BLaER1 treated with 17β-estradiol and CSF1 and Interleukin-3, amounts not matched to agents 10 nM and 100 nM (cell line): Measurements from ENCODE around the gene LYPD3.

Source experiments
- H3K27ac ChIP-seq, 11 experiments: shearing (Covaris generic); formaldehyde crosslinking; 2 replicates each; pipeline ENCODE4 v1.8.1; 2022
- H3K27me3 ChIP-seq, 11 experiments: shearing (Covaris generic); formaldehyde crosslinking; 2 replicates each; pipeline ENCODE4 v1.8.1; 2022
- H3K36me3 ChIP-seq, 11 experiments: shearing (Covaris generic); formaldehyde crosslinking; 2 replicates each; pipeline ENCODE4 v1.8.1; 2022
- H3K4me1 ChIP-seq, 10 experiments: shearing (Covaris generic); formaldehyde crosslinking; 2 replicates each; pipeline ENCODE4 v1.8.1; 2022
- H3K4me2 ChIP-seq, 11 experiments: shearing (Covaris generic); formaldehyde crosslinking; 2 replicates each; pipeline ENCODE4 v1.8.1; 2022
- H3K4me3 ChIP-seq, 10 experiments: shearing (Covaris generic); formaldehyde crosslinking; 2 replicates each; pipeline ENCODE4 v1.8.1; 2022
- H3K9ac ChIP-seq, 11 experiments: shearing (Covaris generic); formaldehyde crosslinking; 2 replicates each; pipeline ENCODE4 v1.8.1; 2022
- H3K9me3 ChIP-seq, 11 experiments: shearing (Covaris generic); formaldehyde crosslinking; replicated peaks in 1 of 11; 2 replicates each; pipeline ENCODE4 v1.8.1; 2022
- H4K20me1 ChIP-seq, 11 experiments: shearing (Covaris generic); formaldehyde crosslinking; 2 replicates each; pipeline ENCODE4 v1.8.1; 2022
- Cebpa-rat ChIP-seq, 11 experiments: shearing (Covaris generic); IDR thresholded peaks; 2 replicates each; pipeline ENCODE4 v1.8.1; 2022

The LYPD3 gene

GRCh38 chr19:43504426-43505185 lies 39.2 kb upstream of the LYPD3 start, which contains the start of gene PHLDB3:
PHLDB3 (minus strand) TSS chr19:43504746; CDS start chr19:43504118, 628 bp downstream.
- H3K27me3 ChIP-seq, result no peaks in the 10 kb centered on the region
- H3K9ac ChIP-seq, result peak within 1 kb of the TSS; percentile 75 to 88 (median 80)
- peaks cover 24 to 40% (median 36%) of the 10 kb centered on the region in 10 experiments; a peak in 19 of 20 replicates for H3K4me1 ChIP-seq
- no peaks in the 10 kb centered on the region for H3K9me3 ChIP-seq
- H3K27ac ChIP-seq, result peak within 1 kb of the TSS; percentile 32 to 76 (median 73); a peak in 21 of 22 replicates
- peak within 1 kb of the TSS; percentile 90 to 97 (median 95) for H3K4me2 ChIP-seq
- peaks cover 0 to 32% (median 0%) of the 10 kb centered on the region in 11 experiments; a peak in 8 of 22 replicates for H4K20me1 ChIP-seq
- H3K36me3 ChIP-seq, result peaks cover 26 to 65% (median 41%) of the 10 kb centered on the region in 11 experiments
- H3K4me3 ChIP-seq, result peak within 1 kb of the TSS; percentile 62 to 81 (median 73)
- TF ChIP-seq Cebpa-rat (IDR thresholded peaks at IDR 0.05), result no peak

DNA sequence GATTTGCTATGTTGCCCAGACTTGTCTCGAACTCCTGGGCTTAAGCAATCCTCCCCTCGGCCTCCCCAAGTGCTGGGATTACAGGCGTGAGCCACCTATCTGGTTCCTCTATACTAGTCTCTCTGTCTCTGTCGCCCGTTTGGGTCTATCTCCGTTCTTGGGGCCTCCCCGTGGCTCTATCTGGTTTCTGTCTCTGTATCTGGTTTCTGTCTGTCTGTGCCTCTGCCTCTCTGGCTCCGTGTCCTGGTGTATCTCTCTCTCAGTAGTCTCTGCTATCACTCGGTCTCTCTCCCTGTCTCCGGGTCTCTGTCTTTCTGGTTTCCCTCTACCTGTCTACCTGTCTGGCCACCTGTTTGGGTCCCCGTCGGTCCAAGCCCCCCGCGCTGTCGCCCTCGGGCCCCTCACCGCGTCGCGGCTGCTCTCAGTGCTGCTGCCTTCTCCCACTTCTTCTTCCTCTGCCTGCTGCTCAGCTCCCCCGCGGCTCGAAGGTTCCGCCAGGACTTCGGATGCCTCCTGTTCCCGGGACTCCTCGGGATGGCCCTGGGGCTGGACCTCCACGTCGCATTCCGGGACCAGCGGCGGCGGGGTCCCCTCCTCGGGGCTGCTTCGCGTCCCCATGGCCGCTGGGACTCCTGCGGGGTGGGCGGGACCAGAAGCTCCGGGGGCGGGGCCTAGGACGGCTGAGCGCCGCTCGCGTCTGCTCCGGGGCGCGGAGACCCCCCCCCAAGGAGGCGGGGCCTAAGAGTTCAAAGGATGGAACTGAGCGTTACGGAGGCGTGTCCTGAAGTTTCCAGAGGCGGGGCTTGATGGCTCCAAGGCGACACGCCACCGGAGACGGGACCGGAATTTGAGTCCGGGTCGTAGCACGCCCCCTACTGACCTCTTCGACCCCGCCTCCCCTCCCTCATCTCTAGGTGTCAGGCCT lies 38.4 kb upstream of the LYPD3 start:
- TF ChIP-seq Cebpa-rat (IDR thresholded peaks at IDR 0.05), result no peak
- H3K4me1 ChIP-seq, result peaks cover 28 to 42% (median 35%) of the 10 kb centered on the region in 10 experiments; a peak in 19 of 20 replicates
- peak overlapping the region; percentile 90 to 97 (median 95) for H3K4me2 ChIP-seq
- peak overlapping the region; percentile 62 to 81 (median 73) for H3K4me3 ChIP-seq
- H3K27ac ChIP-seq, result peak overlapping the region; percentile 32 to 76 (median 73); a peak in 21 of 22 replicates
- no peaks in the 10 kb centered on the region for H3K9me3 ChIP-seq
- H3K36me3 ChIP-seq, result peaks cover 20 to 58% (median 33%) of the 10 kb centered on the region in 11 experiments
- H3K9ac ChIP-seq, result peak overlapping the region; percentile 75 to 88 (median 80)
- no peaks in the 10 kb centered on the region for H3K27me3 ChIP-seq
- H4K20me1 ChIP-seq, result peaks cover 0 to 30% (median 0%) of the 10 kb centered on the region in 11 experiments; a peak in 8 of 22 replicates

- H3K9ac ChIP-seq, result peak overlapping the region in 7 of 11 experiments; percentile 76 to 88 (median 80); a peak in 6 of 22 replicates
- no peak overlapping the region for H3K27ac ChIP-seq
- H3K27me3 ChIP-seq, result no peaks in the 10 kb centered on the region
- peak overlapping the region; percentile 88 to 97 (median 93) for H3K4me2 ChIP-seq
- peaks cover 15 to 52% (median 29%) of the 10 kb centered on the region in 11 experiments for H3K36me3 ChIP-seq
- peak overlapping the region in 6 of 10 experiments; percentile 69 to 81 (median 74); a peak in 2 of 20 replicates for H3K4me3 ChIP-seq
- peaks cover 28 to 45% (median 35%) of the 10 kb centered on the region in 10 experiments; a peak in 19 of 20 replicates for H3K4me1 ChIP-seq
- H4K20me1 ChIP-seq, result peaks cover 0 to 28% (median 0%) of the 10 kb centered on the region in 11 experiments; a peak in 7 of 22 replicates
- no peaks in the 10 kb centered on the region for H3K9me3 ChIP-seq
- TF ChIP-seq Cebpa-rat (IDR thresholded peaks at IDR 0.05), result no peak
Observed at GRCh38 chr19:43502419-43502976, 37.1 kb upstream of the LYPD3 start.

DNA sequence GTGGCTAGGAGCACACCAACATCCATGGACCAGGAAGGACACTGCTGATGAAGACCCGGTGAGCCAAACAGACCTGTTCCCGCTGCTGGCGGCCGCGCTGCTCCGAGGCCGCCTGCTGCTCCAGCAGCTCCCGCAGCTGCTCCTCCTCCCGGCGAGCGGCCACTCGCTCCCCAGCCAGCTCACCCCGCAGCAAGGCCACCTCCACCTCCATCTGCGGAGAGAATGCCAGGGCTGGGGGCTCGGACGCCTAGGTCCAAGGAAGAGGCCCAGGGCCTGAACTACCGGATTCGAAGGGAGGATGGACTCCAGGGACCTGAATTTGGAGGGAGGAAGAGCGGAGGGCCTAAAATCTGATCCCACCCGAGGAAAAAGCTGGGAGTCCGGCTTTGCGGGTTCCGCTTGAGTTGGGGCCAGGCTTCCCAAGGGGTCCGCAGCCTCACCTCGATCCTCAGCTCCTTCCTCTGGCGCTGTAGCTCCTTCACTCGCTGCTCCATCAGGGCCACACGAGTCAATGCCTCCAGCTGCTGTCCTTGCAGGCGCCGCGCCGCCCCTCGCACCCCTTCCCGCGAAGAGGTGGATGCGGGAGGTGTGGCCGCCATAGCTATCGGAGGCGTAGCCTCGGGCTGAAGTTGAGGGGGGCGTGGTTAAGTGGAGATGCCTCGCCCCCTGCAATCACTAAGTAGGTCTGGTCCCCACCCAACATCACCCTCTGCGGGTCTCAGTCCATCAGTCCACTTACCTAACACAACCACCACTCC lies 36.4 kb upstream of the LYPD3 start:
- H3K9ac ChIP-seq, result no peak overlapping the region
- H3K4me1 ChIP-seq, result peaks cover 28 to 45% (median 35%) of the 10 kb centered on the region in 10 experiments; a peak in 19 of 20 replicates
- no peak overlapping the region for H3K27ac ChIP-seq
- TF ChIP-seq Cebpa-rat (IDR thresholded peaks at IDR 0.05), result no peak
- H3K4me2 ChIP-seq, result peak overlapping the region in 5 of 11 experiments; percentile 90 to 97 (median 96); a peak in 3 of 22 replicates
- peaks cover 0 to 29% (median 0%) of the 10 kb centered on the region in 11 experiments; a peak in 7 of 22 replicates for H4K20me1 ChIP-seq
- no peaks in the 10 kb centered on the region for H3K9me3 ChIP-seq
- H3K36me3 ChIP-seq, result peaks cover 21 to 57% (median 36%) of the 10 kb centered on the region in 11 experiments
- no peak overlapping the region for H3K4me3 ChIP-seq
- H3K27me3 ChIP-seq, result no peaks in the 10 kb centered on the region

- no peaks in the 10 kb centered on the region for H3K9me3 ChIP-seq
- H3K4me1 ChIP-seq, result peaks cover 16 to 31% (median 22%) of the 10 kb centered on the region in 10 experiments; a peak in 19 of 20 replicates
- H4K20me1 ChIP-seq, result peaks cover 0 to 14% (median 0%) of the 10 kb centered on the region in 11 experiments; a peak in 4 of 22 replicates
- peaks cover 33 to 67% (median 48%) of the 10 kb centered on the region in 11 experiments for H3K36me3 ChIP-seq
- H3K4me3 ChIP-seq, result no peak overlapping the region
- no peak overlapping the region for H3K4me2 ChIP-seq
- H3K9ac ChIP-seq, result no peak overlapping the region; a peak in 1 of 22 replicates
- H3K27ac ChIP-seq, result no peak overlapping the region; a peak in 1 of 22 replicates
- no peaks in the 10 kb centered on the region for H3K27me3 ChIP-seq
- no peak for TF ChIP-seq Cebpa-rat (IDR thresholded peaks at IDR 0.05)
Observed at GRCh38 chr19:43499042-43499441, 33.6 kb upstream of the LYPD3 start.

- H3K36me3 ChIP-seq, result peaks cover 33 to 69% (median 53%) of the 10 kb centered on the region in 11 experiments
- peaks cover 0 to 14% (median 0%) of the 10 kb centered on the region in 11 experiments; a peak in 4 of 22 replicates for H4K20me1 ChIP-seq
- no peak for TF ChIP-seq Cebpa-rat (IDR thresholded peaks at IDR 0.05)
- H3K9ac ChIP-seq, result no peak overlapping the region
- H3K4me3 ChIP-seq, result no peak overlapping the region
- peaks cover 14 to 28% (median 19%) of the 10 kb centered on the region in 10 experiments; a peak in 19 of 20 replicates for H3K4me1 ChIP-seq
- no peaks in the 10 kb centered on the region for H3K9me3 ChIP-seq
- no peak overlapping the region for H3K27ac ChIP-seq
- no peaks in the 10 kb centered on the region for H3K27me3 ChIP-seq
- no peak overlapping the region for H3K4me2 ChIP-seq
Observed at GRCh38 chr19:43498233-43498842, 32.9 kb upstream of the LYPD3 start.

DNA sequence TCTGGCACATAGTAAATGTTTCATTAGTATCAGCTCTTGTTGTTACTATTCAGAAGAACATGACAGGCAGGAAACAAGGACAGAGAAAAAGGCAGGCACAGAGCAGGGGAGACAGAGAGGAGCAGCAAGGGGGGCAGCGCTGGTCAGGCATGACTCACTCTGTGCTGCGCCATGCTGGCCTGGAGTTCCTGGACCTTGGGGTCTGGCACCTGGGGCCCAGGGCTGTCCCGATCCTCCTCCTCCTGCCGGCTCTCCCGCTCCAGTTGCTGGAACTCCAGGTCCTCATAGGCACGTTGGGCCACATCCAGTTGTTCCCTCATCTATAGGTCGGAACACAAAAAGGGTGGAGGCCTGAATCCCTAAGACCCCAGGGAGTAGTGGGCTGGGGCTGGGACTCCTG lies 31.6 kb upstream of the LYPD3 start:
- Histone ChIP-seq H3K4me1 (peaks cover under 1 to 14% (median 9%) of the 10 kb centered on the region in 10 experiments; a peak in 10 of 20 replicates), H3K27ac (no peak overlapping the region), H3K36me3 (peaks cover 33 to 64% (median 51%) of the 10 kb centered on the region in 11 experiments), H4K20me1 (peaks cover 0 to 10% (median 0%) of the 10 kb centered on the region in 11 experiments; a peak in 4 of 22 replicates), H3K4me3 (no peak overlapping the region), H3K9ac (no peak overlapping the region), H3K9me3 (no peaks in the 10 kb centered on the region), H3K27me3 (no peaks in the 10 kb centered on the region), H3K4me2 (no peak overlapping the region)
- no peak for TF ChIP-seq Cebpa-rat (IDR thresholded peaks at IDR 0.05)
